Activated B cell treated with CpG ODN at 0.5 μM for 24 hours (primary cell): Measurements from ENCODE around the gene ACTR3C. TPM values are rescaled to one million over a fixed set of nuclear protein-coding genes. Genes with fewer than 3 reads are reported as not detected.

Experiments
- ATAC-seq: fragments of 200-7000 bp; cut with Tn5 transposase; one replicate; pipeline ENCODE4 v1.10.0; 2021; ENCODE audit warnings: low read depth, mild to moderate bottlenecking, moderate library complexity
- CTCF ChIA-PET: fragments of 350-600 bp; sonication (Branson Sonifier 250); formaldehyde crosslinking; loops from one replicate; lab custom pipeline; 2021; ENCODE audit warnings: antibody characterized with exemption; lab: Charles Lee
- POLR2A ChIA-PET: fragments of 350-600 bp; sonication (Branson Sonifier 250); formaldehyde crosslinking; loops from one replicate; lab custom pipeline; 2021; ENCODE audit warnings: antibody characterized with exemption; lab: Charles Lee
- DNase-seq: peaks from one replicate; pipeline ENCODE4 v3.0.0; 2022
- H3K27ac Mint-ChIP-seq: one replicate; pipeline ENCODE4 v1.8.0; 2020; ENCODE audit warnings: mixed read lengths
- H3K27me3 Mint-ChIP-seq: one replicate; pipeline ENCODE4 v1.8.0; 2021; ENCODE audit warnings: mixed read lengths
- H3K36me3 Mint-ChIP-seq: one replicate; pipeline ENCODE4 v1.8.0; 2021; ENCODE audit warnings: low read depth, mixed read lengths
- H3K4me1 Mint-ChIP-seq: one replicate; pipeline ENCODE4 v1.8.0; 2021; ENCODE audit warnings: mixed read lengths
- H3K4me3 Mint-ChIP-seq: one replicate; pipeline ENCODE4 v1.8.0; 2020; ENCODE audit warnings: mild to moderate bottlenecking, mixed read lengths
- H3K9me3 Mint-ChIP-seq: one replicate; pipeline ENCODE4 v1.8.0; 2020; ENCODE audit warnings: mixed read lengths
- intact Hi-C: fragments of 100-400 bp; cut with micrococcal nuclease; formaldehyde crosslinking; loops from one replicate; pipeline ENCODE4 v1.15.1; 2024
- total RNA-seq: library from RNA; stranded (reverse); gene quantifications from 2 replicates; pipeline ENCODE4 v1.2.3, GENCODE V29; 2022
- TF ChIP-seq, protein P1 (sequence below): fragments of 200-600 bp; IDR thresholded peaks from one replicate; pipeline ENCODE4 v1.8.0; 2022; ENCODE audit warnings: antibody characterized with exemption, mild to moderate bottlenecking

The ACTR3C gene
- 10.1 and 14.3 TPM in 2 replicates for total RNA-seq

DNA sequence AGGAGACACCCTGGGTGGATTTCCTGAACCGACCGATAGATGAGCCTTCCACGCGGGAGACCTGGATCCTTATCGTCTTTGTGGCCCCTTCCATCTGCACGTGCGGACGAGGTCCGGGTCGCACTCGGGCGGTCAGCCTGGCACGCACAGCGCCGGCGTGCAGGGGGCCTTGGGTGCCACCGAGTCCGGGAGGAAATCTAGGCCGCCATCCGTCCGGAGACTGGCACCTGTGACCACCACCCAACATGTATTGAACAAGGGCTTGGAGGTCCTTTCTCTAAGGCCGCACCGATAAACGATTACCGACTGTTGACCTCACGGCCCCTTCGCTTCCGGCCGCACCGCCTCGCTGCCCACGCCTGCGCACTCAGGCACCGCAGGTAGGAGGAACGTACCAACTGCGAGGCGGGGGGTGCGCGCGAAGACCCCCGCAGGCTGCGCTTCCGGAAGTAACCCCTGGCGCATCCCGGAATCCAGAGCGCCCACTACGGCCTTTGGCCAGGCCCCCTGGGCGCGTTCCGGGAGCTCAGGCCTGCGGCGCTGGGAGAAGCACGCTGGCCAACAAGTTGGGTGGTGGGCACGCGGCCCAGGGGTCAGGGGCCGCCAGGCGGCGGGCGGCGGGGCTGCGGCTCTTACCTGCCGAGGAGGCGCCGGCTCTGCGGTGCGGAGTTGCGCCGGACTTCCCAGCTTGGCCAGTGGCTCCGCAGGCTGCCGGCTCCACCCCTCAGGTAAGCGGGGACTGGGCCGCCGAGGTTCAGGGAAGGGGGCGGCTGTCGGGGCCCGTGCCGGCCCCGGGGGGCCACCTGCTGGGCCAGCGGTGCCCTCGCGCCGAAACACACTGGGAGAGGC lies at the start of gene ACTR3C, which contains the start of gene LRRC61:
TSS of gene ACTR3C (minus strand) at position 713 of the 849 bp plus-strand sequence. CDS start 28,249 bp downstream, outside the sequence.
TSS of gene LRRC61 (plus strand) at position 523 of the 849 bp plus-strand sequence. CDS start 13,507 bp downstream, outside the sequence.
- ChIA-PET CTCF (interaction anchor here (0.7 to 0.9 kb wide), 2 partner anchors 38 to 82 kb away, joined by 3 to 4 read pairs; a partner anchor contains a TSS), POLR2A (interaction anchor here (0.6 to 2.6 kb wide), 8 partner anchors 12 to 86 kb away, joined by 3 to 10 read pairs (median 4); no protein-coding TSS in a partner anchor)
- DNase-seq (peak; percentile 64), ATAC-seq (peak; percentile 67)
- Mint-ChIP-seq H3K4me1 (peaks cover 54% of the 10 kb centered on the region), H3K36me3 (peaks cover 30% of the 10 kb centered on the region), H3K4me3 (peak within 1 kb of the TSS; percentile 93), H3K27me3 (no peaks in the 10 kb centered on the region), H3K27ac (peak within 1 kb of the TSS; percentile 92), H3K9me3 (no peaks in the 10 kb centered on the region)
- TF ChIP-seq, protein P1, sequence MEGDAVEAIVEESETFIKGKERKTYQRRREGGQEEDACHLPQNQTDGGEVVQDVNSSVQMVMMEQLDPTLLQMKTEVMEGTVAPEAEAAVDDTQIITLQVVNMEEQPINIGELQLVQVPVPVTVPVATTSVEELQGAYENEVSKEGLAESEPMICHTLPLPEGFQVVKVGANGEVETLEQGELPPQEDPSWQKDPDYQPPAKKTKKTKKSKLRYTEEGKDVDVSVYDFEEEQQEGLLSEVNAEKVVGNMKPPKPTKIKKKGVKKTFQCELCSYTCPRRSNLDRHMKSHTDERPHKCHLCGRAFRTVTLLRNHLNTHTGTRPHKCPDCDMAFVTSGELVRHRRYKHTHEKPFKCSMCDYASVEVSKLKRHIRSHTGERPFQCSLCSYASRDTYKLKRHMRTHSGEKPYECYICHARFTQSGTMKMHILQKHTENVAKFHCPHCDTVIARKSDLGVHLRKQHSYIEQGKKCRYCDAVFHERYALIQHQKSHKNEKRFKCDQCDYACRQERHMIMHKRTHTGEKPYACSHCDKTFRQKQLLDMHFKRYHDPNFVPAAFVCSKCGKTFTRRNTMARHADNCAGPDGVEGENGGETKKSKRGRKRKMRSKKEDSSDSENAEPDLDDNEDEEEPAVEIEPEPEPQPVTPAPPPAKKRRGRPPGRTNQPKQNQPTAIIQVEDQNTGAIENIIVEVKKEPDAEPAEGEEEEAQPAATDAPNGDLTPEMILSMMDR, result no peak
- intact Hi-C loops, result loop anchor here (1.0 to 10.0 kb wide), 7 partner anchors 34 to 1192 kb away; partner anchors contain the start of genes RHEB and ZNF775

DNA sequence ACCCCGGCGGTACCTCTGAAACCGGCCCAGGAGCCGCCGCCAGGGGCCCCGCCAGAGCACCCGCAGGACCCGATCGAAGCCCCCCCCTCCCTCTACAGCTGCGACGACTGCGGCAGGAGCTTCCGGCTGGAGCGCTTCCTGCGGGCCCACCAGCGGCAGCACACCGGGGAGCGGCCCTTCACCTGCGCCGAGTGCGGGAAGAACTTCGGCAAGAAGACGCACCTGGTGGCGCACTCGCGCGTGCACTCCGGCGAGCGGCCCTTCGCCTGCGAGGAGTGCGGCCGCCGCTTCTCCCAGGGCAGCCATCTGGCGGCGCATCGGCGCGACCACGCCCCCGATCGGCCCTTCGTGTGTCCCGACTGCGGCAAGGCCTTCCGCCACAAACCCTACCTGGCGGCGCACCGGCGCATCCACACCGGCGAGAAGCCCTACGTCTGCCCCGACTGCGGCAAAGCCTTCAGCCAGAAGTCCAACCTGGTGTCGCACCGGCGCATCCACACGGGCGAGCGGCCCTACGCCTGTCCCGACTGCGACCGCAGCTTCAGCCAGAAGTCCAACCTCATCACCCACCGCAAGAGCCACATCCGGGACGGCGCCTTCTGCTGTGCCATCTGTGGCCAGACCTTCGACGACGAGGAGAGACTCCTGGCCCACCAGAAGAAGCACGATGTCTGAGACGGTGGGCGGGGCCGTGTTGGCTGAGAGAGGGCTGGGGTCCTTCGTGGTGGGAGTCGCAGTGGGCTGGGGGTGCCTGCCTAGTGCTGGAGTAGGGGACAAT lies 49.1 kb upstream of the ACTR3C start:
- no peak for ATAC-seq
- Mint-ChIP-seq H3K4me1 (peaks cover 75% of the 10 kb centered on the region), H3K4me3 (no peak overlapping the region), H3K36me3 (peaks cover 48% of the 10 kb centered on the region), H3K27ac (peak overlapping the region; percentile 50), H3K27me3 (no peaks in the 10 kb centered on the region), H3K9me3 (no peaks in the 10 kb centered on the region)
- TF ChIP-seq, protein P1, result no peak
- intact Hi-C loops, result no loop called here
- CTCF ChIA-PET, result no interaction called here
- POLR2A ChIA-PET, result interaction anchor here (16.5 kb wide), 1 partner anchor 33 kb away, joined by 421 read pairs; a partner anchor contains a TSS
- no peak for DNase-seq

DNA sequence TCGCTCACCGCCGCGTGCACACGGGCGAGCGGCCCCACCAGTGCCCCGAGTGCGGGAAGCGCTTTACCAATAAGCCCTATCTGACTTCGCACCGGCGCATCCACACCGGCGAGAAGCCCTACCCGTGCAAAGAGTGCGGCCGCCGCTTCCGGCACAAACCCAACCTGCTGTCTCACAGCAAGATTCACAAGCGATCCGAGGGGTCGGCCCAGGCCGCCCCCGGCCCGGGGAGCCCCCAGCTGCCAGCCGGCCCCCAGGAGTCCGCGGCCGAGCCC lies 48.6 kb upstream of the ACTR3C start:
- Mint-ChIP-seq H3K36me3 (peaks cover 48% of the 10 kb centered on the region), H3K27me3 (no peaks in the 10 kb centered on the region), H3K9me3 (no peaks in the 10 kb centered on the region), H3K27ac (no peak overlapping the region), H3K4me1 (peaks cover 74% of the 10 kb centered on the region), H3K4me3 (no peak overlapping the region)
- CTCF ChIA-PET, result no interaction called here
- ATAC-seq (no peak), DNase-seq (no peak)
- POLR2A ChIA-PET, result interaction anchor here (16.5 kb wide), 1 partner anchor 34 kb away, joined by 421 read pairs; a partner anchor contains a TSS
- TF ChIP-seq, protein P1, result no peak
- intact Hi-C loops, result no loop called here

DNA sequence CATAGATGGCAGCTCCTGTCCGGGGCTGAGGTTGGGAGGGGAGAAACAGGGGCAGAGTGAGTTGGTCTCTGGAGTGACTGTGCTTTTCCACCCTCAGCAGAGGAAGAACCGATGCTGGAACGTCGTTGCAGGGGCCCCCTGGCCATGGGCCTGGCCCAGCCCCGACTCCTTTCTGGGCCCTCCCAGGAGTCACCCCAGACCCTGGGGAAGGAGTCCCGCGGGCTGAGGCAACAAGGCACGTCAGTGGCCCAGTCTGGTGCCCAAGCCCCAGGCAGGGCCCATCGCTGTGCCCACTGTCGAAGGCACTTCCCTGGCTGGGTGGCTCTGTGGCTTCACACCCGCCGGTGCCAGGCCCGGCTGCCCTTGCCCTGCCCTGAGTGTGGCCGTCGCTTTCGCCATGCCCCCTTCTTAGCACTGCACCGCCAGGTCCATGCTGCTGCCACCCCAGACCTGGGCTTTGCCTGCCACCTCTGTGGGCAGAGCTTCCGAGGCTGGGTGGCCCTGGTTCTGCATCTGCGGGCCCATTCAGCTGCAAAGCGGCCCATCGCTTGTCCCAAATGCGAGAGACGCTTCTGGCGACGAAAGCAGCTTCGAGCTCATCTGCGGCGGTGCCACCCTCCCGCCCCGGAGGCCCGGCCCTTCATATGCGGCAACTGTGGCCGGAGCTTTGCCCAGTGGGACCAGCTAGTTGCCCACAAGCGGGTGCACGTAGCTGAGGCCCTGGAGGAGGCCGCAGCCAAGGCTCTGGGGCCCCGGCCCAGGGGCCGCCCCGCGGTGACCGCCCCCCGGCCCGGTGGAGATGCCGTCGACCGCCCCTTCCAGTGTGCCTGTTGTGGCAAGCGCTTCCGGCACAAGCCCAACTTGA lies 48.0 kb upstream of the ACTR3C start:
- POLR2A ChIA-PET, result interaction anchor here (3.7 to 16.5 kb wide), 2 partner anchors 14 to 34 kb away, joined by 25 to 421 read pairs; a partner anchor contains a TSS
- no peaks in the 10 kb centered on the region for H3K27me3 Mint-ChIP-seq
- ATAC-seq (no peak), DNase-seq (no peak)
- no peak overlapping the region for H3K27ac Mint-ChIP-seq
- intact Hi-C loops, result no loop called here
- H3K4me3 Mint-ChIP-seq, result no peak overlapping the region
- H3K9me3 Mint-ChIP-seq, result no peaks in the 10 kb centered on the region
- peaks cover 73% of the 10 kb centered on the region for H3K4me1 Mint-ChIP-seq
- peaks cover 48% of the 10 kb centered on the region for H3K36me3 Mint-ChIP-seq
- TF ChIP-seq, protein P1, result no peak
- CTCF ChIA-PET, result no interaction called here
